Measurements from ENCODE around the gene ZNF787.
"Not testable (repeated sequence)": the region's sequence is repeated elsewhere in the genome, so short reads cannot be mapped to it uniquely, and the experiment has no call there.

Gene ZNF787

DNA sequence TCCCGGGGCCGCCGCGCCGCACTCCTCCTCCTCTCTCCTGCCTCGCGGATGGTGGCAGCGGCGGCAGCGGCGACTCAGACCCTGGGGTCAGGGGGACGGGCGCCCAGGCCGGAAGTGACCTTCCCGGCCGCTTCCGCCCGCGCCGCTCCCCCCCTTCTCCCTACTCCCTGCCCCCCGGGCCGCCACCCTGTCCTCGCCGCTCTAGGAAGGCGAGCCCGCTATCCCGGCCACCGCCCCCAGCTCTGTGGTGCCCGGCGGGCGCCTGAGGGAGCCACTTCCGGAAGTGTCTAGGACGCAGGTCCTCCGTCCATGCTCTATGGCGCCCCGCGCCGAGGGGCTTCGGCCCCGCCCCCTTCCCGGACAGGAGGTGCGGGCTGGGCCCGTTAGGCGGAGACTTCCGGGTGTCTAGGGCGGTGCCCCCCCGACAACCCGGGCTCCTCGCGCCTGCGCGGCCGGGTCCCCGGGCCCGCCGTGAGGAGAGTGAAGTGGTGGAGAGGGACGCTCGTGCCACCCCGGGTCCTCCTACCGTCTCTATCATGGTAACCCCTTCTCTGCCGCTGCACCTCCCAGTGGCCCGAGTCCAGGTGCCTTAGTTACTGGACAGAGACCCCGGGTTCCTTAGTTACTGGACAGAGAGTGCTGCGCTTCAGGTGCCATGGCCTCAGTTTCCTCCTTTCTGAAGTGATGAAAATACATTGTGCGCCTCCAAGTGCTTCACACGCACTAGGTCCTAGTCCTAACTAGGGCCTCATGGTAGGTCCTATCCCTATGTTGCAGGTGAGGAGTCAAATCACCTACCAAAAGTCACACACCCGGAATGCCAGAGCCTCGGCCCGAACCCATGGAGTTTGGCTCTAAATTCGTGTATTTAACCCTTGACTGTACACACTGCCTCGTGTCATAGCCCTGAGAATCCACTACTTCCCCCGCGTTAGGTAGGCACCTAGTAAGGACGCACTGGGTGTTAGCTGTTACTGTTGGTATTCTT is at the start of gene ZNF787:
Gene ZNF787 (minus strand): TSS at position 116 of the 988 bp plus-strand sequence. CDS start 18,078 bp downstream, outside the sequence.
- peak; percentile 87 to 91 for ATAC-seq

DNA sequence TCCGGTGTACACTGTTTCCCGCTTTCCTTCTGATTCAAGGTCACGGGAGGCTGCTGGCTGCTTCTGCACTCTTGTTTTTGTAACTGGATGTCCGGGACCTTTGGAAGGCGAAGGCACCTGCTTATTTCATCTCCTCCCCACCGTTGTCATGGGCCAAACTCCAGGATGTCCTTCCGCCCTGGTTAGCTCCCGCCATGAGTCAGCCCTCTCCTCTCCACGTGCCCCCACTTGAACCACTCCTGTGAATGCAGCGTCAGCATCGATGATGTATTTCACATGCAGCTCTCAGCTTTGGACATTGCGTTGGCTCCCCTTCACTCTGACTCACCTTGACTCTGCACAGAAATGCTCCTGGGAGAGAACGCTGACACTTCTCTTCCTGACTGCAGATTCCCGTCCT is 49.2 kb upstream of the ZNF787 start:
- no peak for ATAC-seq

DNA sequence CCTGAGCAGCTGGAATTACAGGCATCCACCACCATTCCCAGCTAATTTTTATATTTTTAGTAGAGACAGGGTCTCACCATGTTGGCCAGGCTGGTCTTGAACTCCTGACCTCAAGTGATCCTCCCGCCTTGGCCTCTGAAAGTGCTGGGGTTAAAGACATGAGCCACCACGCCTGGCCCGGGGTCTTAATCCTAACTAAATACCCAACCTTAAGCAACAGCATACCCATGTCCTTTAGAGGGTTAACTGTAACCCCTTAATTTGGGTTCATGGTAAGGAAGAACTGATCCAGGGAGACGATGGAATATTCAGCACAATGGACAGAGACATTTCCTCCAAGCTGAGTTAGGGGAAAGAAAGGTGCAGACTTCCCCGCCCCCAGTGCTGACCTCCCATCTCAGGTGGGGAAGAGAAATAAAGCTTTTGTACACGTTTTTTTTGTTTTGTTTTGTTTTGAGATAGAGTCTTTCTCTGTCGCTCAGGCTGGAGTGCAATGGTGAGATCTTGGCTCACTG is 46.0 kb upstream of the ZNF787 start:
- no peak for ATAC-seq

DNA sequence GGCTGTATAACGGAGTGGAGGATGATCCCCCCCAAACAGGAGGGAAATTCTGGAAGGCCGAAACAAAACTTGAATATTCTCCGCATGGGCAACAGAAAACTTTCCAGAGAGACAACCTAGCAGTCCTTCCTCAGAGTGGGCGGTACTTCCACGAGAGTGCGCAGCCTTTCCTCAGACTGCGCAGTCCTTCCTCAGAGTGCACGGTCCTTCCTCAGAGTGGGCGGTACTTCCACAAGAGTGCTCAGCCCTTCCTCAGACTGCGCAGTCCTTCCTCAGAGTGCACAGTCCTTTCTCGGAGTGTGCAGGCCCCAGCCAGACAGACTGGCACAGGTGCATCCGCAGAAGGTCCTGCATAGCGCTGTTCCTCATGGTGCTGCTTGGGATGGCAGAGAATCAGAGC is 42.0 kb upstream of the ZNF787 start:
- no peak for ATAC-seq

DNA sequence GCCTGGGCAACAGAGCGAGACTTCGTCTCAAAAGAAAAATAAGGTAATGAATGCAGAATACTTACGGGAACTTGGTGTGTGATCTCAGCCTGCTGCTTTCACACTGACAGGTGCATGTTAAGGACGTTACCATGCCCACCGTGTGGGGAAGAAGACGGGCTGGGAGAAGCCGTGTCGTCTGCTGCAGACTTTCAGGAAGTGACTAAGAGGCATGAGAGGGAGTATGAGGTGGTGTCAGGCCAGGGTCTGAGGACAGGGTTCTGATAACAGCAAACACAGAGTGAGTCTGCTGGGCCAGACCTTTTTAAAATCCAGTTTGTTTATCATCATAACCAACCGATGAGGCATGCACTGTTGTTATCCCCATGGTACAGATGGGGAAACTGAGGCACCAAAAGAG is 41.2 kb upstream of the ZNF787 start:
- ATAC-seq, result peak; percentile 82 to 86

DNA sequence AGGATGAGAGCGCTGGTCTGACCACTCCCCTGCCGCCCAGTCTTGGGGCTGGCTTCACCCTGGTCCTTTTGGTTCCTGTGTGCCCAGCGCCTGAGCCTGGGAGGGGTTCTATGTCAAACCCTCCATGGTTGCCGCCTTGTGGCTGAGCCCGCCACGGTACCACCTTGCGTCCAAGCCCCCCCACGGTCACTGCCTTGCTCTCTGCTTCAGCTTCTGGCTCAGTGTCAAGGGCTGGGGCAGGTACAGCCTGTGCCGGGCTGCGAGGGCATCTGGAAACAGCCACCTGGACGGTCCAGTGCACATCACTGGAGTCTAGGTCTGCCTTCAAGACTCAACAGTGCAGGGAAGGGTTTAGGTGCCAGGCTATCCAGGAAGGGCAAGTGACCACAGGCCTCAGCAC is 40.4 kb upstream of the ZNF787 start:
- ATAC-seq, result no peak

DNA sequence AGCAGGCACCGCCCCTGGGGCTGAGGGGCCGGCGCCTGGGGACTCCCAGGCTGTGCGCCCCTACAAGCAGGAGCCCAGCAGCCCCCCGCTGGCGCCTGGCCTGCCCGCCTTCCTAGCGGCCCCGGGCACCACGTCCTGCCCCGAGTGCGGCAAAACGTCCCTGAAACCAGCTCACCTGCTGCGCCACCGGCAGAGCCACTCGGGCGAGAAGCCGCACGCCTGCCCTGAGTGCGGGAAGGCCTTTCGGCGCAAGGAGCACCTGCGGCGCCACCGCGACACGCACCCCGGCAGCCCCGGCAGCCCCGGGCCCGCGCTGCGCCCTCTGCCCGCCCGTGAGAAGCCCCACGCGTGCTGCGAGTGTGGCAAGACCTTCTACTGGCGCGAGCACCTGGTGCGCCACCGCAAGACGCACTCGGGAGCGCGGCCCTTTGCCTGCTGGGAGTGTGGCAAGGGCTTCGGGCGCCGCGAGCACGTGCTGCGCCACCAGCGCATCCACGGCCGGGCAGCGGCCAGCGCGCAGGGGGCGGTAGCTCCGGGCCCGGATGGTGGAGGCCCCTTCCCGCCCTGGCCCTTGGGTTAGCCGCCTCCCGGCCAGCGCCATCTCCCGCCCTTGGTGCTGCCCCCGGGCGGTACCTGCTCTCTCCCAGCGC is 38.7 kb upstream of the ZNF787 start:
- no peak for ATAC-seq

DNA sequence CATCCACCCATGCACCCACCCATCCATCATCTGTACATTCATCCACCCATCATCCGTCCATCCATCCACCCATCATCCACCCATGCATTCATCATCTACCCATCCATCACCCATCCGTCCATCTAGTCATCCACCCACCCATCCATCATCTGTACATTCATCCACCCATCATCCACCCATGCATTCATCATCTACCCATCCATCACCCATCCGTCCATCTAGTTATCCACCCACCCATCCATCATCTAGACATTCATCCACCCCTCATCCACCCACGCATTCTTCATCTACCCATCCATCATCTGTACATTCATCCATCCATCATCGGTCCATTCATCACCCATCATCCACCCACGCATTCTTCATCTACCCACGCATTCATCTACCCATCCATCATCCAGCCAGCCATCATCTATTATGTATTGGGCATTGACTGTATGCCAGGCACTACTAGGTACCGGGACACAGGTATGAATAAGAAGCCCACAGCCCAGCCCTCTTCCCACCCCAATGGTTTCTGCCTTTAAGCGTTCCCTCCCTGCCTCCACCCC is 38.0 kb upstream of the ZNF787 start:
- no peak for ATAC-seq

DNA sequence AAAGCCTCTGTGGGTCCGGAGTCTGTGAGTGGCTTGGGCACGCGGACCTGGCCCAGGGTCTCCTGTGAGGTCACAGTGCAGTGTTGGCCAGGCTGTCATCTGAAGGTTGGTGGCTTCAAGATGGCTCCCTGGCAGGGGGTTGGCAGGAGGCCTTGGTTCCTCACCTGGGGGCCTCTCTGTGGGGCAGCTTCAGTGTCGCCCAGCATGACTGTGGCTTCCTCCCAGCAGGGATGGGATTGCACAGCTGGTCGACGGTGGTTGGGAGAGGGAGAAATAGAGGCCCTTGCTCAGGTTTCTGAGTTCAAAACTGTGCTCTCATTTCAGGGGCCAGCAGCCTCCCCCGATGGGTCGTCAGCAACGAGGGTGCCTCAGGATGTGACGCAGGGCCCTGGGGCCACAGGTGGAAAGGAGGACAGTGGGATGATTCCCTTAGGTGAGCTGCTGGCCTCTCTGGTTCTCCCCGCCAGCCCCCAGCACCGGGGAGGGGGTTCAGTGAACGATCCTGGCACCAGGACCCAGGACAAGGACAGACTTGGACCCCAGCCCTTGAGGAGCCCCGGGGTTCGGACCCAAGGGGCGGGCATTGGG is 37.2 kb upstream of the ZNF787 start:
- no peak for ATAC-seq

DNA sequence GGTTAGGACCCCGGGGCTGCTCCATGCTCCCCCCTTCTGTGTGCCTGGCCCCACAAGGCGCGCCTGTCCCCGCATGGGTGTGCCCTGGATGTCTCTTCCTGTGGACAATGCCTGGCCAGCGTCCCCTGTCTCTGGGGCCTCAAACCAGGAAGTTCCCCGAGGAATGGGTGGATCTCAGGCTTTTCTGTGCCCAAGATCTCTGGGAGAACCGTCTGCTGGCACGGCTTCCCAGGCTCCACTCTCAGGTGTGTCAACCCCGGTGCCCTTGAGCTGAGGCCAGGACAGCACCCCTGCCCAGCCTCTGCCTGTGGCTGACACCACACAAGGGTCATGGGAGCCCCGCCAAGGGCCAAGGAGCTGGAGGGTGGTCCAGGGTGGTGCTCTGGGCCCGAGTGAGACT is 35.7 kb upstream of the ZNF787 start:
- ATAC-seq, result no peak

DNA sequence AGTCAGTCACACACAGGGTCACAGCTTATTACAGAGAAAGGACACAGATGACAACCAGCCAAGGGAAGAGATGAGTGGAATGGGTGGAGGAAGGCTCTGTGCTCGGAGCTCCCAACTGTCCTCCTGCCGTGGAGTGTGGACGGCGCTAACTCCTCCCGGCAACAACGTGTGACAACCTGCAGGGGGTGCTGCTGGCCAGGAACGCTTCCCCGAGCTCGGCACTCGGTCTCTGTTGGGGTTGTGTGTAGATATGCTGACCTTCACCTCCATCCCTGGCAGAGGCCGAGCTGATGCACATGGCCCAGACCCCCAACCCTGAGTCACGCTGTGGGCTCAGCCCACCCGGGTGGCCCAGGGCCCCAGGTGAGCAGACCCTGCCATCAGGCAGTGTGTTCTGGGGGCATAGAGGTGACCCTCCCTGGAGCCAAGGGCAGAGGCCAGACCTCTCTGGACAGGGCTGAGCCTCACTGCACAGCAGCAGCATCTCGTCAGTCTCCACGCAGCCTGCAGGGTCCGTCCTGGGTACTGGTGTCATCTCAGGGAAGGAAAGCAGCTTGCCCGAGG is 34.1 kb upstream of the ZNF787 start:
- ATAC-seq, result no peak

DNA sequence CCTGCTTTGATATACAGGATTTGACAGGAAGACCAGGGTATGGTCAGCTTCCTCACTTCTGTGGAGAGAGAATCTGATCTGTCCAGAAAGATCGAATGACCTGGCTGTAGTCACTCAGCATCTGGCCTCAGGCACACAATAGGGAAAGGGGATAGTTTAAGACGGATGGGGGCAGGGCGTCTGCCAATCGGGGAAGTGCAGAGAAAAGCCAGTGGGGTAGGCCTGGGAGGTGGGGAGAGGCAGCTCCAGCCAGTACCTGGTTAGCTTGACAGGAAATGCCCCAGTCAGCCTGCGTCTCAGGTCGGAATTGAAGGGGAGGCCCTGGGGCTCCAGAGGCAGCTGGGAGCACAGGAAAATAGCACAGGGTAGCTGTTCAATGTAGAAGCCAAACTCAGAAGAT is 32.4 kb upstream of the ZNF787 start:
- ATAC-seq, result no peak

DNA sequence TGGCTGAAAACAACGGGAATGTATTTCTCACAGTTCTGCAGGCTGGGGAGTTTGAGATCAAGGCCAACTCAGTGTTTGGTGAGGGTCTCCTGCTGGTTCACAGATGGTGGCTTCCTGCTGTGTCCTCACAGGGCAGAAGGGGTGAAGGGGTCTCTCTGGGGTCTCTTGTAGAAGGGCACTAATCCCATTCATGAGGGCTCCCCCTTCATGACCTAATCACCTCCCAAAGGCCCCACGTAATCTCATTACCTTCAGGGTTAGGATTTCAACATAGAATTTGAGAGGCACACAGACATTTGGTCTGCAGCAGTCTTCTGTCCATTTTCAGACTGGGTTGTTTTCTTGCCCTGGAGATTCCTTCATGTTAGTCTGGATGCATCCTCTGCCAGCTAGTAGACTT is 31.5 kb upstream of the ZNF787 start:
- no peak for ATAC-seq

DNA sequence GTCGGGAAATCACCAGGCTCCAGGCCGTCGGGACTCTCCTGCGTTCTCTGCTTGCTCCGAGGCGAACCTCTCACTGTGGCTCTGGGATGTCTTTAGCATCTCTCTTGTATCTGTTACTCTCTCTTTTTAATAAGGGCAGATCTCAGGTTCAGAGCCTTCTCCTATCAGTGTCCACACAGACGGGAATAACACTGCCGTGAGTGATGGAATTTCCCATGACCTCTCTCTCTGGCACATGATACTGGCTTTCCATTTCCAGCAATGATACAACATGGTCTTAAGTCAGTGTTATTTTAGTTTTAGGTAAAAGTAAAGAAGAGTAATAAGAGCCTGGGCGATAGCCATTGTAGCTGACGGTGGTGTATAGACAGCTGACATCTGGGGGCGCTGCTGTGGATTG is 29.3 kb upstream of the ZNF787 start:
- ATAC-seq, result no peak

DNA sequence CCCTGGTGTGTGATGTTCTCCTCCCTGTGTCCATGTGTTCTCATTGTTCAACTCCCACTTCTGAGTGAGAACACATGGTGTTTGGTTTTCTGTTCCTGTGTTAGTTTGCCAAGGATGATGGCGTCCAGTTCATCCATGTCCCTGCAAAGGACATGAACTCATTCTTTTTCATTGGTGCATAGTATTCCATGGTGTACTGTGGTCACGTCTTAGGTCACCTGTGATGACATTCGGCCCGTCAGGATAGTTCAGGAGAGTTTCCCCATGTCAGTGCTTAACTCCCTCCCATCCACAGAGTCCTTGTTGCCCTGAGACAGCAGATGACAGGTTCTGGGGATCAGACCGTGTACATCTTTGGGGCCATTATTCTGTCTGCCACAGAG is 28.6 kb upstream of the ZNF787 start:
- no peak for ATAC-seq

DNA sequence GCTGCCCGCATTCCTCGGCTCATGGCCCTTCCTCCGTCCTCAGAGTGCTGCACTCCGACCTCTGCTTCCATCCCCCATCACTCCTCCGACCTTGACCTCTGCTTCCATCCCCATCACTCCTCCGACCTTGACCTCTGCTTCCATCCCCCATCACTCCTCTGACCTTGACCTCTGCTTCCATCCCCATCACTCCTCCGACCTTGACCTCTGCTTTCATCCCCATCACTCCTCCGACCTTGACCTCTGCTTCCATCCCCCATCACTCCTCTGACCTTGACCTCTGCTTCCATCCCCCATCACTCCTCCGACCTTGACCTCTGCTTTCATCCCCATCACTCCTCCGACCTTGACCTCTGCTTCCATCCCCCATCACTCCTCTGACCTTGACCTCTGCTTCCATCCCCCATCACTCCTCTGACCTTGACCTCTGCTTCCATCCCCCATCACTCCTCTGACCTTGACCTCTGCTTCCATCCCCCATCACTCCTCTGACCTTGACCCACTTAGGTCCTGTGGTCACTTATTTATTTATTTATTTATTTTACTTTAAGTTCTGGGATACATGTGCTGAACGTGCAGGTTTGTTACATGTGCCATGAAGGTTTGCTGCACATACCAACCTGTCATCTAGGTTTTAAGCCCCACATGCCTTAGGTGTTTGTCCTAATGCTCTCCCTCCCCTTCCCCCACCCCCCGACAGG is 28.0 kb upstream of the ZNF787 start:
- ATAC-seq, result not testable (repeated sequence)

DNA sequence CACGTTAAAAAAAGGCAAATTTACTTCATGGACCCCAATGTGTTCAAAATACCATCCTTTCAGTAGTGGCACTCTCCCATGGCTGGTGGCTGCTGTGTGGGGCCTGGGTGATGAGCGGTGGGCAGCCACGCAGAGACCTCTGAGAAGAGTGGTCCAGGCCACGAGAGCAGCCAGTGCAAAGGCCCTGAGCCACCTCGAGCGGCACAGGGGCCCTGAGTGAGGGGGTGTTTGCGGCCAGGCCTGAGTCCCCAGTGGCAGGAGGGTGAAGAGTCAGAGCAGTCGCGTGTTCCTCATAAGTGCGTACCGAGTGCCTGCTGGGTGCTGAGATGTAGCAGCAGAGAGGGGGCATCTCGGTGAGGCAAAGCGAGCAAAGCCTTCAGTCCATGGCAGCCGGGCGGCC is 27.0 kb upstream of the ZNF787 start:
- no peak for ATAC-seq

DNA sequence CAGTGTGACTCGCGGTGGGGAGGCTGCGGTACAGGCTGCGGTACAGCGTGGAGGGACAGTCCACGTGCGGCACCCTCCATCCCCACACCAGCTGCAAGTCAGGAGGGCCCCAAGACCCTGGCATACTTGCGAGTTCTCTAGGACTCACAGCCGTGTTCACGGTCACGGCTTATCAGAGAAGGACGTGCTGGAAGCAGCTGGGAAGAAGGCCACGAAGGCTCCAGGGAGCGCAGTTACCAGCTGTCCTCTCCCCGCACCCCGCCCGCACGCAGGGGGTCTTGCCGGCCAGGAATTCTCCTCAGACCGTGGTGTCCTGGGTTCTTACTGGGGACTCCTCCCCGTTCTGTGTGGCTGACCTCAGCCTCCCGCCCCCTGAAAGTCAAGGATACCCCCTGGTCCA is 26.2 kb upstream of the ZNF787 start:
- no peak for ATAC-seq

DNA sequence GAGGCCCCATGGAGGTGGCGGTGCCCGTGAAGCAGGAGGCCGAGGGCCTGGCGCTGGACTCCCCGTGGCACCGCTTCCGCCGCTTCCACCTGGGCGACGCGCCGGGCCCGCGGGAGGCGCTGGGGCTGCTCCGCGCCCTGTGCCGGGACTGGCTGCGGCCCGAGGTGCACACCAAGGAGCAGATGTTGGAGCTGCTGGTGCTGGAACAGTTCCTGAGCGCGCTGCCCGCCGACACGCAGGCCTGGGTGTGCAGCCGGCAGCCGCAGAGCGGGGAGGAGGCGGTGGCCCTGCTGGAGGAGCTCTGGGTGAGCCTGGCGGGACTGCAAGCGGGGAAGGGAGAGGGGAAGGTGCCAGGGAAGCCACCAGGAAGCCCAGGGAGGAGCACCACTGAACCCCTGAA is 25.8 kb upstream of the ZNF787 start:
- no peak for ATAC-seq

DNA sequence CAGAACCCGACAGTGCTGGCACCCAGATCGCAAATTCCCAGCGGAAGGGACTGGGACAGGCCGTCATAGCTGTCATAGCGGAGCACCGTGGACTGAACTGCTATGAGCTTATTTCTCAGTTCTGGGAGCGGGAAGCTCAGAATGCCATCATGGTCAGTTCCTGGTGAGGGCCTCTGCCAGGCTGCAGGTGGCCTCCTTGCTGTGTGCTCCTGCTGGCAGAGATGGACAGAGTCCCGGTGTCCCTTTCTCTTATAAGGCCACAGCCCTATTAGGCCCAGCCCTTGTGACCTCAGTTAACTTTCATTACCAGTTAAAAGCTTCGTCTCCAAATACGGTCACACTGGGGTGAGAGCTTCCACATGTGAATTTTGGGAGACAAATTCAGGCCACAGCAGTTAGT is 24.6 kb upstream of the ZNF787 start:
- ATAC-seq, result no peak

DNA sequence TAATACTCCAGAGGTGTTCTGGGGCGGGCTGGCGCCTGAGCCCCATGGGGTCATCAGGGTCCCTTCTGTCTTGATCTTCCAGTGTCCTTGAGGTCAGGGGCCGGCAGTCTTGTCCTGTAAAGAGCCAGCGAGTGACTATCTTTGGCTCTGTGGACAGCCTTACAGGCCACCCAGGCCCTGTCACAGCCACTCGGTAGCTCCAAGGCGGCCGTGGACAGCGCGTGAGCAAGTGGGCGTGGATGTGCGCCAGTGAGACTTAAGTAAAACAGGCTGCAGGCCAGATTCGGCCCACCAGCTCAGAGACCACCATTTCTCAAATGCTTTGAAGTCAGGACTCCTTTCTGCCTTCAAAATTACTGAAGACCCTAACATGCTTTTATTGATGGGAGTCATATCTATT is 23.7 kb upstream of the ZNF787 start:
- ATAC-seq, result no peak

DNA sequence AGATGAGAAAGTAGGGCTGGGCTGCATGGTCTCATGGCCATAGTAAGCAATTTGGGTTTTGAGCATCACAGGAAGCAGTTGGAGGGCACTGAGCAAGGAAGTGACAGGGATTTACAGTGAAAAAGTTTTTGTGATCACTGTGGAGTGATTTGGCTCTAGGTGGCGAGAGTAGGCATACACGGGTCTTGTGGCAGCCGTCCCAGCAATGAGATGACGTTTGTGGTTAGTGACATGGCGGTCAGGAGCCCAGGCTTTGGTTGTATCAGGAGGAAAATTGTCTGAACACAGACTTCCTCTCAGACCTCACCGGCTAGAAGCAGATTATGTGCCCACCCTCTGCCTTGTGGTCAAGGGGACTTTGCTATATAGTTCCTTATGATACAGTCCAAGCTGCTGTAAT is 23.3 kb upstream of the ZNF787 start:
- ATAC-seq, result no peak
